ENCODE data around the gene C14orf132. TPM values are rescaled to one million over a fixed set of nuclear protein-coding genes. Genes with fewer than 3 reads are reported as not detected.

C14orf132 gene
- total RNA-seq, 4 donors from 2014 or later: 7.8 to 16.9 (median 15.0) TPM

- Histone ChIP-seq H3K27me3 (no peaks in the 10 kb centered on the region), H3K9me3 (no peaks in the 10 kb centered on the region), H3K36me3 (peaks cover 0 to 4% (median 0%) of the 10 kb centered on the region in 3 donors), H3K27ac (no peak overlapping the region), H3K4me3 (no peak overlapping the region), H3K4me1 (peaks cover 0 to 12% (median 0%) of the 10 kb centered on the region in 4 donors)
- WGBS, 2 donors: 76 to 83% methylated on average over 9 to 12 of the region's 12 CpGs
- no peak for TF ChIP-seq POLR2A (IDR thresholded peaks at IDR 0.05)
- TF ChIP-seq EP300 (IDR thresholded peaks at IDR 0.05): no peak
- TF ChIP-seq, protein P1, sequence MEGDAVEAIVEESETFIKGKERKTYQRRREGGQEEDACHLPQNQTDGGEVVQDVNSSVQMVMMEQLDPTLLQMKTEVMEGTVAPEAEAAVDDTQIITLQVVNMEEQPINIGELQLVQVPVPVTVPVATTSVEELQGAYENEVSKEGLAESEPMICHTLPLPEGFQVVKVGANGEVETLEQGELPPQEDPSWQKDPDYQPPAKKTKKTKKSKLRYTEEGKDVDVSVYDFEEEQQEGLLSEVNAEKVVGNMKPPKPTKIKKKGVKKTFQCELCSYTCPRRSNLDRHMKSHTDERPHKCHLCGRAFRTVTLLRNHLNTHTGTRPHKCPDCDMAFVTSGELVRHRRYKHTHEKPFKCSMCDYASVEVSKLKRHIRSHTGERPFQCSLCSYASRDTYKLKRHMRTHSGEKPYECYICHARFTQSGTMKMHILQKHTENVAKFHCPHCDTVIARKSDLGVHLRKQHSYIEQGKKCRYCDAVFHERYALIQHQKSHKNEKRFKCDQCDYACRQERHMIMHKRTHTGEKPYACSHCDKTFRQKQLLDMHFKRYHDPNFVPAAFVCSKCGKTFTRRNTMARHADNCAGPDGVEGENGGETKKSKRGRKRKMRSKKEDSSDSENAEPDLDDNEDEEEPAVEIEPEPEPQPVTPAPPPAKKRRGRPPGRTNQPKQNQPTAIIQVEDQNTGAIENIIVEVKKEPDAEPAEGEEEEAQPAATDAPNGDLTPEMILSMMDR (IDR thresholded peaks at IDR 0.05): no peak
- no peak for DNase-seq (ENCODE audit: low spot score in 2 of 2)
Measured at GRCh38 chr14:96055065-96055752, 16.0 kb downstream of the C14orf132 start.

GRCh38 chr14:96055753-96056508 is 16.8 kb downstream of the C14orf132 start:
- Histone ChIP-seq H3K4me3 (no peak overlapping the region), H3K27ac (no peak overlapping the region), H3K9me3 (no peaks in the 10 kb centered on the region), H3K4me1 (peaks cover 0 to 12% (median 0%) of the 10 kb centered on the region in 4 donors), H3K36me3 (peaks cover 0 to 4% (median 0%) of the 10 kb centered on the region in 3 donors), H3K27me3 (no peaks in the 10 kb centered on the region)
- 64 to 69% methylated on average over 10 of the region's 10 CpGs for WGBS, 2 donors
- no peak for DNase-seq (ENCODE audit: low spot score in 2 of 2)
- TF ChIP-seq, protein P1 (IDR thresholded peaks at IDR 0.05): no peak
- TF ChIP-seq EP300 (IDR thresholded peaks at IDR 0.05): no peak
- no peak for TF ChIP-seq POLR2A (IDR thresholded peaks at IDR 0.05)

DNA sequence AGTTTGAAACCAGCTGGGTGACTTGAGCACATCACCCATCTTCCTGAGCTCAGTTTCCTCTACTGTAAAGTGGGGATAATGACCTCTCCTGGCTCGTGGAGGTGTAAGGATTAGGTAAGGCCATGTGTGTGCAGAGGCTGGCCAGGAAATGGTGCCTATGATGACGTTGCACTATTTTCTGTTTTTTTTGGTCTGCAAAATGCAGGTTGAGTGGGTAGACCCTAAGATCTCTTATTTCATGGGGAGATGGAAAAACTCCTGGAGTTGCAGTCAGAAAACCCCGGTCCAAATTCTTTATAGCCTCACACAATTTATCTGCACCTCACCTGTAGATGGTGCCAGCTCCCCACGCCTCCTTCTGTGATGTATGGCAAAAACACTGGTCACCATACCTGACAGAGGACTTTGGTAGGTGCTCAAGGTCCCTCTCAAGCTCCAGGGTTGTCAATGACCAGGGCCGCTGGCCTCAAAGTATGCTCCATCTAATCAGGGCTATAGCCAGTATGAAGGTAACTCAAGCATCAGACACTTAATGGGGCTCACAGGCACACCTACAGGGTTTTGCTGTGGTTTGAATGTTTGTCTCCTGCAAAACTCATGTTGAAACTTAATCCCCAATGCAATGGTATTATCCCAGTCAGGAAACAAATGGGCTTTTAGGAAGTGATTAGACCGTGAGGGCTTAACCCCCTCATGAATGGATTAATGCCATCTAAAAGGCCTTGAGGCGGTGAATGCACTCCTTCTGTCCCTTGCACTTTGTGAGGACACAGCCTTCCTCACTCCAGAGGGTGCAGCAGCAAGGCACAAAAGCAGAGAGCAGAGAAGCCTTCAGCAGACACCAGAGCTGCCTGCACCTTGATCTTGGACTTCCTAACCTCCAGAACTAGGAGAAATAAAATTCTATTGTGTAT is 17.6 kb downstream of the C14orf132 start:
- H3K4me1 ChIP-seq: peaks cover 0 to 12% (median 0%) of the 10 kb centered on the region in 4 donors
- H3K9me3 ChIP-seq: no peaks in the 10 kb centered on the region
- WGBS, 2 donors: 77 to 87% methylated on average over 7 of the region's 7 CpGs
- H3K4me3 ChIP-seq: no peak overlapping the region
- TF ChIP-seq, protein P1 (IDR thresholded peaks at IDR 0.05): no peak
- TF ChIP-seq EP300 (IDR thresholded peaks at IDR 0.05) (no peak), POLR2A (IDR thresholded peaks at IDR 0.05) (no peak)
- no peak overlapping the region for H3K27ac ChIP-seq
- no peaks in the 10 kb centered on the region for H3K27me3 ChIP-seq
- peaks cover 0 to 4% (median 0%) of the 10 kb centered on the region in 3 donors for H3K36me3 ChIP-seq
- no peak for DNase-seq (ENCODE audit: low spot score in 2 of 2)

- H3K27ac ChIP-seq: no peak overlapping the region
- no peak for DNase-seq (ENCODE audit: low spot score in 2 of 2)
- 90 to 92% methylated on average over 9 of the region's 9 CpGs for WGBS, 2 donors
- no peak for TF ChIP-seq POLR2A (IDR thresholded peaks at IDR 0.05)
- TF ChIP-seq, protein P1 (IDR thresholded peaks at IDR 0.05): no peak
- TF ChIP-seq EP300 (IDR thresholded peaks at IDR 0.05): no peak
- peaks cover 0 to under 1% (median 0%) of the 10 kb centered on the region in 3 donors for H3K36me3 ChIP-seq
- peaks cover 0 to 12% (median 0%) of the 10 kb centered on the region in 4 donors for H3K4me1 ChIP-seq
- H3K9me3 ChIP-seq: no peaks in the 10 kb centered on the region
- no peaks in the 10 kb centered on the region for H3K27me3 ChIP-seq
- H3K4me3 ChIP-seq: no peak overlapping the region
Measured at GRCh38 chr14:96057738-96058137, 18.6 kb downstream of the C14orf132 start.
